HepG2 (cell line): Measurements from ENCODE around the gene CDC34. TPM values are rescaled to one million over a fixed set of nuclear protein-coding genes. Genes with fewer than 3 reads are reported as not detected.
A peak's percentile ranks its signal among the peaks of the same experiment; 100 is the strongest.

Source experiments
- AKAP8 ChIP-seq: sonication (generic); formaldehyde crosslinking; IDR thresholded peaks from 2 replicates; pipeline ENCODE4 v1.5.1; 2020; ENCODE audit warnings: mild to moderate bottlenecking, missing genetic modification reagents
- DRAP1 ChIP-seq: IDR thresholded peaks from 2 replicates; pipeline ENCODE4 v1.6.1; 2016; ENCODE audit warnings: missing genetic modification reagents, missing compliant biosample characterization
- HNF4A ChIP-seq: sonication (generic); formaldehyde crosslinking; IDR thresholded peaks from 2 replicates; pipeline ENCODE4 v1.4.0; 2020; ENCODE audit warnings: missing genetic modification reagents
- MLLT10 ChIP-seq: sonication (generic); formaldehyde crosslinking; IDR thresholded peaks from 2 replicates; pipeline ENCODE4 v1.4.0; 2020; ENCODE audit warnings: missing genetic modification reagents
- MXD4 ChIP-seq: IDR thresholded peaks from 2 replicates; pipeline ENCODE4 v1.6.1; 2016; ENCODE audit warnings: mild to moderate bottlenecking, missing biosample characterization, missing genetic modification reagents
- POLR2AphosphoS2 ChIP-seq: IDR thresholded peaks from 2 replicates; pipeline ENCODE4 v1.6.1; 2011; ENCODE audit warnings: low read depth, low read length, improper control_type of control experiment
- SIX4 ChIP-seq: sonication (generic); formaldehyde crosslinking; IDR thresholded peaks from 2 replicates; pipeline ENCODE4 v1.4.0; 2020; ENCODE audit warnings: missing genetic modification reagents
- TSC22D2 ChIP-seq: sonication (generic); formaldehyde crosslinking; IDR thresholded peaks from 2 replicates; pipeline ENCODE4 v1.5.1; 2020; ENCODE audit warnings: missing genetic modification reagents, mild to moderate bottlenecking, borderline replicate concordance
- ZBTB21 ChIP-seq: sonication (generic); formaldehyde crosslinking; IDR thresholded peaks from 2 replicates; pipeline ENCODE4 v1.4.0; 2020; ENCODE audit warnings: missing genetic modification reagents
- ZKSCAN8 ChIP-seq: IDR thresholded peaks from 2 replicates; pipeline ENCODE4 v1.6.1; 2016; ENCODE audit warnings: borderline replicate concordance, missing genetic modification reagents, missing compliant biosample characterization
- ZNF24 ChIP-seq: fragments of 450-650 bp; IDR thresholded peaks from 2 replicates; pipeline ENCODE4 v1.6.1; 2017; ENCODE audit warnings: antibody characterized with exemption, mild to moderate bottlenecking
- ZNF281 ChIP-seq: sonication (generic); formaldehyde crosslinking; IDR thresholded peaks from 2 replicates; pipeline ENCODE4 v1.4.0; 2020; ENCODE audit warnings: missing genetic modification reagents, borderline replicate concordance
- ZNF318 ChIP-seq: sonication (generic); formaldehyde crosslinking; IDR thresholded peaks from 2 replicates; pipeline ENCODE4 v1.4.0; 2020; ENCODE audit warnings: mild to moderate bottlenecking, missing genetic modification reagents
- ZNF563 ChIP-seq: sonication (generic); formaldehyde crosslinking; IDR thresholded peaks from 2 replicates; pipeline ENCODE4 v1.8.0; 2022; ENCODE audit warnings: mild to moderate bottlenecking, moderate library complexity, missing genetic modification reagents
- ZNF687 ChIP-seq: sonication (generic); formaldehyde crosslinking; IDR thresholded peaks from 2 replicates; pipeline ENCODE4 v1.5.1; 2020; ENCODE audit warnings: mild to moderate bottlenecking, missing genetic modification reagents, moderate library complexity
- polyA plus RNA-seq, 8 experiments: library from polyadenylated mRNA; depleted of rRNA in 3 of 8; stranded (reverse) in 7 of 8; unstranded in 1 of 8; fragments of >200 nt; fragmentation: Illumina TruSeq in 4 of 8; extraction: Trizol in 4 of 8; gene quantifications; 2 replicates each; pipeline versions ENCODE4 v1.2.1 to v1.2.3, GENCODE V29; 2011 to 2016; ENCODE audit warnings: low read depth in 4 of 8, missing spikeins in 1 of 8, mixed read lengths in 1 of 8; ENCODE audit not compliant: insufficient read depth in 1 of 8
- total RNA-seq, 5 experiments: library from RNA; depleted of rRNA; stranded (reverse); fragments of >200 nt; fragmentation: Illumina TruSeq; extraction: Trizol; gene quantifications; 2 replicates each; pipeline ENCODE4 v1.2.3, GENCODE V29; 2016; ENCODE audit warnings: low read depth in 1 of 5

Gene CDC34
- total and polyA plus RNA-seq, 2 of the 13 experiments (the other 11 are each of a cell fraction or from before 2014, with no cell fraction given): 138 to 150 TPM

GRCh38 chr19:510606-511100 is 20.9 kb upstream of the CDC34 start (continued):
- no peak for TF ChIP-seq ZNF318 (CRISPR knock-in tag)
- TF ChIP-seq ZKSCAN8 (CRISPR knock-in tag): 0 out of 2 replicates have a peak, but pooled peaks have one; percentile 43
- no peak for TF ChIP-seq SIX4 (CRISPR knock-in tag)
- peak; percentile 75; the same call in 1 of the 2 replicates for TF ChIP-seq MXD4 (CRISPR knock-in tag)
- TF ChIP-seq TSC22D2 (CRISPR knock-in tag): no peak
- no peak for TF ChIP-seq ZNF24
- TF ChIP-seq ZNF281 (CRISPR knock-in tag): peak; percentile 31; the same call in 1 of the 2 replicates
- TF ChIP-seq ZNF687: peak; percentile 83
- TF ChIP-seq AKAP8 (CRISPR knock-in tag): peak; percentile 90
- TF ChIP-seq DRAP1: 0 out of 2 replicates have a peak, but pooled peaks have one; percentile 34
- no peak for TF ChIP-seq MLLT10 (CRISPR knock-in tag)
- peak; percentile 39 for TF ChIP-seq HNF4A (CRISPR knock-in tag)
- TF ChIP-seq ZNF563 (CRISPR knock-in tag): peak; percentile 67; the same call in 1 of the 2 replicates
- TF ChIP-seq ZBTB21 (CRISPR knock-in tag): no peak
- TF ChIP-seq POLR2AphosphoS2: no peak
